Measurements from ENCODE around the gene KCNT2.
"Not testable (repeated sequence)": the region's sequence is repeated elsewhere in the genome, so short reads cannot be mapped to it uniquely, and the experiment has no call there.

GRCh38 chr1:196504224-196504623, 104.0 kb downstream of the KCNT2 start:
- not testable (repeated sequence) for TF ChIP-seq CTCF, POLR2AphosphoS5, POLR2A, EP300 (IDR thresholded peaks at IDR 0.05)

Data from gastroesophageal sphincter (tissue), 3 donors.